ENCODE measurements around the gene GCLC.
"Not testable (repeated sequence)": the region's sequence is repeated elsewhere in the genome, so short reads cannot be mapped to it uniquely, and the experiment has no call there.

GCLC gene

GRCh38 chr6:53567701-53568100 is 22.8 kb upstream of the GCLC start:
- Histone ChIP-seq H3K27me3 (no peaks in the 10 kb centered on the region), H3K4me3 (no peak overlapping the region), H3K27ac (no peak overlapping the region), H3K4me2 (no peak overlapping the region), H3K4me1 (0 out of 20 replicates have a peak, but pooled peaks cover 0 to 6% (median 0%) of the 10 kb centered on the region in 10 experiments), H3K9me3 (replicated peaks in 1 of 11) (peaks cover 2 to 12% (median 6%) of the 10 kb centered on the region in 11 experiments; a peak in 13 of 22 replicates), H4K20me1 (no peaks in the 10 kb centered on the region), H3K36me3 (no peaks in the 10 kb centered on the region), H3K9ac (no peak overlapping the region)
- no peak for TF ChIP-seq Cebpa-rat (IDR thresholded peaks at IDR 0.05)

GRCh38 chr6:53566755-53567154 is 21.9 kb upstream of the GCLC start:
- no peaks in the 10 kb centered on the region for H3K27me3 ChIP-seq

GRCh38 chr6:53565886-53566285 is 21.0 kb upstream of the GCLC start:
- H3K9ac ChIP-seq = no peak overlapping the region
- no peaks in the 10 kb centered on the region for H4K20me1 ChIP-seq
- no peak for TF ChIP-seq Cebpa-rat (IDR thresholded peaks at IDR 0.05)
- no peak overlapping the region for H3K4me3 ChIP-seq
- H3K4me2 ChIP-seq = no peak overlapping the region
- no peaks in the 10 kb centered on the region for H3K27me3 ChIP-seq
- H3K36me3 ChIP-seq = no peaks in the 10 kb centered on the region
- H3K9me3 ChIP-seq (replicated peaks in 1 of 11) = peaks cover 17 to 29% (median 22%) of the 10 kb centered on the region in 11 experiments
- no peak overlapping the region for H3K27ac ChIP-seq
- H3K4me1 ChIP-seq = 0 out of 20 replicates have a peak, but pooled peaks cover 0 to 6% (median 0%) of the 10 kb centered on the region in 10 experiments

More at GRCh38 chr6:53566755-53567154, 21.9 kb upstream of the GCLC start:
- no peak for TF ChIP-seq Cebpa-rat (IDR thresholded peaks at IDR 0.05)
- Histone ChIP-seq H3K27ac (no peak overlapping the region), H4K20me1 (no peaks in the 10 kb centered on the region), H3K4me1 (0 out of 20 replicates have a peak, but pooled peaks cover 0 to 6% (median 0%) of the 10 kb centered on the region in 10 experiments), H3K4me3 (no peak overlapping the region), H3K9ac (no peak overlapping the region), H3K4me2 (no peak overlapping the region), H3K9me3 (replicated peaks in 1 of 11) (peaks cover 9 to 22% (median 14%) of the 10 kb centered on the region in 11 experiments), H3K36me3 (no peaks in the 10 kb centered on the region)

- Histone ChIP-seq H3K4me2 (no peak overlapping the region), H3K4me3 (no peak overlapping the region), H4K20me1 (no peaks in the 10 kb centered on the region), H3K4me1 (0 out of 20 replicates have a peak, but pooled peaks cover 0 to 6% (median 0%) of the 10 kb centered on the region in 10 experiments), H3K36me3 (no peaks in the 10 kb centered on the region), H3K9ac (no peak overlapping the region), H3K27ac (no peak overlapping the region), H3K9me3 (replicated peaks in 1 of 11) (peaks cover 30 to 42% (median 36%) of the 10 kb centered on the region in 11 experiments), H3K27me3 (no peaks in the 10 kb centered on the region)
- TF ChIP-seq Cebpa-rat (IDR thresholded peaks at IDR 0.05) = no peak
Measured at GRCh38 chr6:53564401-53565065, 19.6 kb upstream of the GCLC start.

- Histone ChIP-seq H3K9ac (peak overlapping the region in 1 of 11 experiments; percentile 17; a peak in 1 of 22 replicates), H3K4me3 (no peak overlapping the region), H3K27me3 (no peaks in the 10 kb centered on the region), H4K20me1 (no peaks in the 10 kb centered on the region), H3K9me3 (replicated peaks in 1 of 11) (peaks cover 60 to 90% (median 86%) of the 10 kb centered on the region in 11 experiments), H3K4me2 (peak overlapping the region in 2 of 11 experiments; percentile 53 to 64; a peak in 4 of 22 replicates), H3K27ac (peak overlapping the region in 3 of 11 experiments; percentile 44 to 71 (median 55); a peak in 6 of 22 replicates), H3K36me3 (no peaks in the 10 kb centered on the region), H3K4me1 (peaks cover 0 to 40% (median 0%) of the 10 kb centered on the region in 10 experiments; a peak in 6 of 20 replicates)
- TF ChIP-seq Cebpa-rat (IDR thresholded peaks at IDR 0.05) = no peak
Measured at GRCh38 chr6:53556986-53557715, 12.2 kb upstream of the GCLC start.

GRCh38 chr6:53553600-53553999 is 8.7 kb upstream of the GCLC start:
- Histone ChIP-seq H3K9me3 (replicated peaks in 1 of 11) (peaks cover 33 to 77% (median 51%) of the 10 kb centered on the region in 11 experiments), H3K4me1 (peaks cover 0 to 62% (median under 1%) of the 10 kb centered on the region in 10 experiments; a peak in 11 of 20 replicates)
- H3K27me3 ChIP-seq, H3K4me2 ChIP-seq, H3K4me3 ChIP-seq, H3K9ac ChIP-seq, H3K27ac ChIP-seq, H4K20me1 ChIP-seq, H3K36me3 ChIP-seq: not testable (repeated sequence)

GRCh38 chr6:53551681-53552080 is 6.8 kb upstream of the GCLC start:
- H3K4me3 ChIP-seq, H3K36me3 ChIP-seq, H4K20me1 ChIP-seq, H3K27me3 ChIP-seq, H3K9ac ChIP-seq: not testable (repeated sequence)
- Histone ChIP-seq H3K4me1 (peaks cover 12 to 64% (median 14%) of the 10 kb centered on the region in 10 experiments), H3K27ac (peak overlapping the region in 3 of 11 experiments; percentile 42 to 56 (median 48); a peak in 6 of 22 replicates), H3K4me2 (peak overlapping the region in 3 of 11 experiments; percentile 26 to 75 (median 59); a peak in 6 of 22 replicates), H3K9me3 (replicated peaks in 1 of 11) (peaks cover 26 to 62% (median 32%) of the 10 kb centered on the region in 11 experiments)

- Histone ChIP-seq H3K4me1 (peaks cover 20 to 65% (median 24%) of the 10 kb centered on the region in 10 experiments), H3K9ac (peak overlapping the region; percentile 55 to 80 (median 73)), H3K27ac (peak overlapping the region; percentile 60 to 89 (median 76); a peak in 21 of 22 replicates), H3K36me3 (no peaks in the 10 kb centered on the region), H3K4me3 (peak overlapping the region; percentile 57 to 74 (median 65)), H3K9me3 (replicated peaks in 1 of 11) (peaks cover 4 to 29% (median 8%) of the 10 kb centered on the region in 11 experiments; a peak in 18 of 22 replicates), H4K20me1 (peaks cover 0 to 15% (median 8%) of the 10 kb centered on the region in 11 experiments; a peak in 9 of 22 replicates), H3K27me3 (no peaks in the 10 kb centered on the region), H3K4me2 (peak overlapping the region; percentile 80 to 97 (median 94))
- 0 out of 22 replicates have a peak, but pooled peaks of 1 of the 11 experiments have one; percentile 51 for TF ChIP-seq Cebpa-rat (IDR thresholded peaks at IDR 0.05)
Measured at GRCh38 chr6:53547811-53548496, 3.1 kb upstream of the GCLC start.

All from BLaER1 treated with 17β-estradiol and CSF1 and Interleukin-3, amounts not matched to agents 10 nM and 100 nM (cell line).